Amniotic stem cell (primary cell): ENCODE data around the gene PPIE.
"Not testable (repeated sequence)": the region's sequence is repeated elsewhere in the genome, so short reads cannot be mapped to it uniquely, and the experiment has no call there.

ENCODE experiments used
- DNase-seq: peaks from one replicate; lab custom pipeline; 2025; lab: John Stamatoyannopoulos, UW

PPIE gene

GRCh38 chr1:39758556-39759435 lies 20.1 kb downstream of the PPIE start:
- no peak for DNase-seq

DNA sequence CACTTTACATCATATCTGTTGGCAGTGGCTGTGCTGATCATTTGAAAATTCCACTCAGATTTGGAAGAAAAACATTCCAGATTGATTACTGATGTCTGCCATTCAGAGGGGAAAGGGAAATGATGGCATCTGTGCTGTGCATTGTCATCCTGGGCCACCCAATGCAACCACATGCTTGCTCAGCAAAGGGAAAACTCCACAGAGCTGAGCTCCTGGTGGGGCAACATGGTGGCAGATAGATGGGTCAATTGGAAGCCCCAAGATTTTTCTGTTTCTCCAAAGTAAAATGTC lies 20.7 kb downstream of the PPIE start:
- DNase-seq = no peak

DNA sequence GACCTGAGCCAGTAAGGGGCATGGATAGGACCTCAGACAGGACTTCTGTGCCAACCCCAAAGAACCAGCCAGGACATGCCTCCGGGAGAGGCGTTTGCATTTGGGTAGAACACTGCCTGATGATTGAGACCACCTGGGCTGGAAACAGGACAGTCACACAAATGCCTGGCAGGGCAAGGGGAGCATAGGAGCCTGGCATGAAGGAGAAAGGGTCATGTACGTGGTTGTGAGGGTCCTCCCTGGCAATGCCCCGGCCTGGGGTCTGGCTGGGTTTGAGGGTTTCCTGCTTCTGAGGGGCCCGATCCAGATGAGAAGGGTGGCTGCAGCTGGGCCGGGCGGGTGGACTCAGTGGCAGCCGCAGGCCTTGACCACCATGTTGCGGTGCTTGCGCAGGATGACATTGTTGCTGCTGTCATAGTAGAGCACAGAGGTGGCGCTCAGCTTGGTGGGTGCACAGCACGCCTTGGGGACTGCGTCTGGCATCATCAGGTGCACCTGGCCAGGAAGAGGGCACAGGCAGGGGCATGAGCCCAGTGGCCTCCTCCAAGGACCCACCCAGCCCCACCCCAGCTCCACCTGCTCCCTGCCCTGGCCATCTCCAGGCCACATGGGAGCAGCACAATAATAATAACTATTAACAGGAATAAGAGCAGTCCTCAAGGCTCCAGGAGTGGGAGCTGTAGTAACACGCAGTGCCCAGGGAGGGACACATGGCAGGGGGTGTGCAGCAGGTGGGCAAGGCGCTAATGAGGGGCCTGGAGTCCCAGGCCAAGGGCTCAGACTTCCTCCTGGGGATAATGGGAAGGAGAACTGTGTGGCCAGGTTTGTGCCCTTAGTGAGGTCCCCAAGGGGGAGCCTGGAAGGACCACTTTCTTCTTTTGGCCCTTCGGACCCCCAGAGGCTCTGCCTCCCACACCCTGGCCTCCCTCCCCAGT lies 21.7 kb downstream of the PPIE start:
- no peak for DNase-seq

DNA sequence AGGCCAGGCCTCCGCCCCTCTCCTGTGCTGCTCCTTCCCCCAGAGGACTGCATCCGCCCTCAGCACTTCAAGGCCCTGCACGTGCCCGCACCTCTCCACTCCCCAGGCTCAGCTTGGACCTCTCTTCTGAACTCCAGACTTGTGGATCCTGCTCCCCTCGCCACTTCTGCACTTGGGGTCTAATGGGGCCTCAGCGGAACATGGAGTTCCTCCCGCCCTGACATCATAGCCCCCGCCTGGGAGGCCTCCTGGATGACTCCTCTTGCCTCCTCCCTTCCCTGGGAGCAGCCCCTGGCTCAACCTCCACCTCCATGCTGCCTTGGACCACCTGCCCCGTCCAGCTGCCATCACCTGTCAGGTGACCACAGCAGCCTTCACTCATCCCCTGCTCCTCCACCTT lies 22.3 kb downstream of the PPIE start:
- no peak for DNase-seq

GRCh38 chr1:39761557-39762260 lies 23.0 kb downstream of the PPIE start:
- DNase-seq = no peak

GRCh38 chr1:39762550-39763540 lies 24.2 kb downstream of the PPIE start:
- DNase-seq = no peak

DNA sequence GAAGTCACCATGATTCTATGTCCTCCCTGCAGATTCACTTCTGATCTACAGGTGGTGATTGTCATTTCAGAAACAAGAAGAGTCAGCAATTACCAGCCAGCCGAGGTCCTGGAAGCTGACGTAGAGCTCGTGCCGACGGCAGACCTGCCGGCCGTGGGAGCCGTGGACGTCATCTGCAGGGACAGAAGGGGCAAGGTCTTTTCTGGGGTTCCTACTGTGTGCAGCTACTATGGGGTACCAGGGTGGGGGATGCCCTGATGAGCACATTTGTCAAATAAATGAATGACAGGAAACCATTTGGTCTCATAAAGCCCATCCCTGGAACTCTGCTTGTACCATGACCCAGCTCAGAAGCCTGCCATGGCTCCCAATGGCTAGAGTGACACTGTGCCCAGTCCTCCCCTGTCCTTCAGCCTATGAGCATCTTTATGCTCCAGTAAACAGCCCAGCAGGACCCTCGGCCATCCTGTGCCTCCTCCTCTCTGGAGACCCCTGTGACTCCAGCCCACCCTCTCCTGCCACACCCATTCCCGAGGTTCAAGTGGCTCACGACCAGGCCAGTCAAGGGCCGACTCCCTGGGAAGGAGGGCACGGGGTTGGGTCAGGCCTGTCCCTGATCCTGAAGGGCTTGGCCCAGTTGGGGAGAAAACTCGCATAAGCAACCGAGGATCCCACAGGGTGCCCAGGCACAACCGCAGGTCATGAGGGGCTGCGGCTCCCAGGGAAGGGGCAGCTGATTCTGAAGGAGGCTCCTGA lies 25.1 kb downstream of the PPIE start:
- DNase-seq = not testable (repeated sequence)

- not testable (repeated sequence) for DNase-seq
Measured at GRCh38 chr1:39764512-39764911, 25.8 kb downstream of the PPIE start.

DNA sequence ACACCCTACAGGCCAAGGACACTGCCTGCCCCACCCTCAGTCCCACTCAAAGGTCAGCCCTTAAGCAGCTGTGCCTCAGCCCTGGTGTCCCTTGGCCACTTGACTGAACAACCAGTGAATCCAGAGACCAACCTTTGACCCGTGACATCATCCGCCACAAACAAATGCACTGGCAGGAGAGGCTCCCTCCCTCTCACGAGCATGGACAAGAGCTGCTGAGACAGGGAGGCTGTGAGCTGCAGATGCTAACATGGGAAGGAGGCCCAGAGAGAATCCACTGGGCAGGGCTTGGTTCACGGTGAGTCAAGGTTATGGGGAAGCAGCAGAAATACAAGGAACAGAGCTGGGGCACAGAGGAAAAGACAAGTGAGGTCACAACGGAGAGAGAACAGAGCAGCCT lies 27.8 kb downstream of the PPIE start:
- not testable (repeated sequence) for DNase-seq

DNA sequence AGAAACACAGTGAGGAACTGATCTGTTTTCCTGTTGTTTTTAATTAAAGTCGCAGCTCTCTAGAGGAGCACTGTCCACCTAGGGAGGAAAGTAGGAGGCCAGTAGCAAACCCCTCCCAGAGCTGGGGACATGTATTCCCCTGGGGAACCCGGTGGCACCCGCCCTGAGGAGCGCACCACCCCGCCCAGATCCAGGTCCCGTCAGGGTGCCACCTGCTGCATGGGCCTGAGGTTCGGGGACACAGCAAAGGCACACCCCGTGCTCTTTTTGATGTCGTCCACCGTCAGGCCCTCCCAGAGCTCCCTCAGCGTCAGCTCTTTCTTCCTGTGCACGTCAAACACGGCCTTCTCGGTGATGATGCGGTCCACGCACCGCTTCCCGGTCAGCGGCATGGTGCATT lies 30.8 kb downstream of the PPIE start:
- DNase-seq = not testable (repeated sequence)

- DNase-seq = not testable (repeated sequence)
Measured at GRCh38 chr1:39770100-39771021, 31.7 kb downstream of the PPIE start.

DNA sequence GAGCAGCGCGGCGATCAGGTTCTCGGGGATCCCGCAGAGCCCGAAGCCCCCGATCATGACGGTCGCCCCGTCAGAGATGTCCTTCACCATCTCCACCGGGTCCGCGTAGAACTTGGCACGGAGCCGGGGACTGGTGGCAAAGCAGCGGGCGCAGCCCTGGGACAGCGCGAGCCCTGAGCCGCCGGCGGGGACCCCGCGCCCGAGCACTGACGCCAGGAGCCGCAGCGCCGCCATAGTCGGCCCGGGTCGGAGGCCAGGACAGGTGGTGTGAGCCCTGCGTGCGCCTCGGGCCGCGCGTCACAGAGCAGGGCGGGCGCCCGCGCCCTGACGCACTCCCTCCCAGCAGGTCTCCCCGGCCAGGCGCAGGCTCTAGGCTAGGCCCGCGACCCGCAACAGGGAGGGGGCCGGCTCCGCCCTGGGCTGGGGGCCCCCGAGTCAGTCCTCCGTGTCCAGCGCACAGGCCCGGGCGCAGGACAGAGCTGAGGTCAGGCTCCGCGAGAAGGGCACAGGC lies 32.4 kb downstream of the PPIE start, which contains the start of gene OXCT2:
OXCT2 (minus strand) TSS at position 327 of the 511 bp plus-strand sequence; CDS start at position 234, 93 bp downstream.
- not testable (repeated sequence) for DNase-seq

GRCh38 chr1:39773369-39773979 lies 34.8 kb downstream of the PPIE start:
- DNase-seq = not testable (repeated sequence)

GRCh38 chr1:39775141-39775540 lies 36.5 kb downstream of the PPIE start:
- not testable (repeated sequence) for DNase-seq

DNA sequence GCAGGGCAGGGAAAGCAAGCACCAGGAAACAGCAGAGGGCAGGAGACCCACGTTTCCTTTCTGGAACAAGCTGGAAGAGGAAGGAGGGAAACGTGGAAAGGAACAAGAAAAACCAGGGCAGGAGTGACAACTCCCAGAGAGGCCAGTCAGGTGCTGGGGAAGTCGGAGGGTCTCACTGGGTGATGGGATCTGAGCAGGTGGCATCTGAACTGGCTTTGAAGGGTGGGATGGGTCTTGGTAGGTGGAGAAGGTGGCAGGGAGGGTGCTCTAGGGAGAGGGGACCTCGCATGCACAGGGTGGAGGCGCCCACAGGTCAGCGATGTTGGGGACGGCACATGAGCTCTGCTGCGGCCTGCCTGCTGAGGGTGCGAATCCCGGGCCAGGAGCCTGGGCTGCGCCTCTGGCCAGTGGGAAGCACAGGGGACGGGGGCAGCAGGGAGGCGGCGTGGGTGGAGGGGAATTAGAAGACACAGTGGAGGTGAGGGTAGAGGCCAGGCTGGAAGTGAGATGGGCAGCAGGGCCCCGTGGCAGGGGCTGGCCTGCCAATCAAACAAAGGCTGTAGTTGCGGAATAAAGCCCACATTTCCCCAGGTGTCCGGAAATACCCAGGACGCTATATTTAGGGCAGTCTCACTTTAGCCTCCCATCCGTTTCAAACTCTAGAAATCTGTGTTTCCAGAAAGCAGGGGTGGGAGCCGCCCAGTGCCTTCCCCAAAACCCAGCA lies 37.2 kb downstream of the PPIE start:
- DNase-seq = not testable (repeated sequence)

DNA sequence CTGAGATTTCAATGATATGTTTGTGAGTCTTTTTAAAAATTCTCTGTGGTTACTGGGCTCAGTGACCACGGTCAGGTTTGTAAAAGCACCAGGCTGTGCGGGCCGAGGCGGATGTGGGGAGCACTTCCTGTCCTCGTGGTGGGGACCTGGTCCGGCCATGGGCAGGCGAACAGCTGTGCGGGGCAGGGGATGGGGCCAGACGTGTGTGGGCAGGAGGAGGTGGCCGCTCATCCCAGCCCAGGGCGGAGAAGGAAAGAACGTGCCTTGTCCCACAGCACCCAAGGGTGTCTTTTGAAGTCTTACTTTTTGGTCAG lies 37.7 kb downstream of the PPIE start:
- DNase-seq = no peak

DNA sequence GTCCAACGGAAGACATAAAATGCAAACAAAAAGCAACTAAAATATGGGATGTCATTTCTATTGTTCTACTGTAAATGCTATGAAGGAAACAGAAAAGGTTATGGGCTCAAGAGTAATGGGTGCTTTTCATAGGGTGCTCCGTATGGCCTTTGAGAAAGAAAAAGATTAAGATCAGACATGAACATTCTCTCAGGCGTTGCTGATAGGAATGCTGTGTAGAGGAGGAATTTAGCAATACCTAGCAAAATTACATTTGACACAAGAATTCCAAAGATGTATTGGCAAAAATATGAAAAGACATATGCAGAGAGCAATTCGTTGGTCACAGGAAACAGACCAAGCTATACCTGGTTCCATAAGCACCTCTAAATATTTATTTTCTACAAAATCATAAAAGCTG lies 38.2 kb downstream of the PPIE start:
- DNase-seq = no peak

GRCh38 chr1:39777306-39777705 lies 38.6 kb downstream of the PPIE start:
- DNase-seq = no peak
